Endothelial cell of umbilical vein (primary cell): ENCODE results near the gene DLEC1. TPM values are rescaled to one million over a fixed set of nuclear protein-coding genes. Genes with fewer than 3 reads are reported as not detected.

Source experiments
- BruUV-seq: library from RNA; stranded (reverse); fragments of 400-500 nt; replicated peaks from 2 replicates; lab custom pipeline; 2021; lab: Mats Ljungman, UMichigan
- CTCF ChIA-PET: fragments of 300-600, 350-600 bp; sonication (Branson Sonifier 250); formaldehyde crosslinking; loops from one replicate; lab custom pipeline; 2021; ENCODE audit warnings: antibody characterized with exemption, inconsistent platforms; lab: Charles Lee
- POLR2A ChIA-PET: fragments of 300-600, 350-600 bp; sonication (Branson Sonifier 250); formaldehyde crosslinking; loops from one replicate; lab custom pipeline; 2021; ENCODE audit warnings: antibody characterized with exemption, inconsistent platforms; lab: Charles Lee
- DNase-seq: peaks from one replicate; pipeline ENCODE4 v3.0.0-alpha.2; 2011; ENCODE audit warnings: low read depth, low spot score
- FAIRE-seq: peaks from 2 replicates; lab custom pipeline; 2011; peaks lifted over from hg19 to GRCh38; lab: Jason Lieb, UNC
- H2AFZ ChIP-seq: 2 replicates; pipeline ENCODE4 v1.6.0; 2012; ENCODE audit warnings: low read depth, low read length, control low read depth, inconsistent platforms
- H3K27ac ChIP-seq: 2 replicates; pipeline ENCODE4 v1.5.1; 2011; ENCODE audit warnings: low read depth, mild to moderate bottlenecking, control low read depth, low read length, moderate library complexity; ENCODE audit not compliant: insufficient read depth
- H3K27me3 ChIP-seq, 2 experiments: 2 replicates each; pipeline versions ENCODE4 v1.6.0 to v1.6.1; 2011; ENCODE audit warnings: low read length in 2 of 2, mixed read lengths in 1 of 2; ENCODE audit not compliant: control insufficient read depth in 2 of 2, insufficient read depth in 2 of 2
- H3K36me3 ChIP-seq, 2 experiments: 2 replicates in 1 of 2; 3 replicates in 1 of 2; pipeline ENCODE4 v1.5.1; 2011; ENCODE audit warnings: low read length in 2 of 2, mild to moderate bottlenecking in 1 of 2, moderate library complexity in 1 of 2; ENCODE audit not compliant: control insufficient read depth in 2 of 2, insufficient read depth in 2 of 2; ENCODE audit errors: extremely low read depth in 1 of 2
- H3K4me1 ChIP-seq: 3 replicates; pipeline ENCODE4 v1.5.1; 2011; ENCODE audit warnings: mild to moderate bottlenecking, low read length; ENCODE audit not compliant: control insufficient read depth, insufficient read depth; ENCODE audit errors: extremely low read depth
- H3K4me2 ChIP-seq: 2 replicates; pipeline ENCODE4 v1.6.1; 2011; ENCODE audit warnings: low read length, control low read depth, mixed read lengths; ENCODE audit not compliant: insufficient read depth
- H3K4me3 ChIP-seq, 3 experiments: fragments of 200-600 bp in 1 of 3; sonication (generic), shearing (Covaris generic) in 1 of 3; replicated peaks in 1 of 3; 2 replicates each; pipeline ENCODE4 v1.5.1; 2011 to 2016; ENCODE audit warnings: control low read depth in 3 of 3, low read length in 3 of 3, mild to moderate bottlenecking in 2 of 3, inconsistent platforms in 1 of 3, low read depth in 1 of 3, moderate library complexity in 1 of 3; ENCODE audit not compliant: insufficient read depth in 1 of 3
- H3K79me2 ChIP-seq: 2 replicates; pipeline ENCODE4 v1.6.0; 2012; ENCODE audit warnings: low read length, inconsistent platforms; ENCODE audit not compliant: control insufficient read depth, insufficient read depth
- H3K9ac ChIP-seq: replicated peaks from 2 replicates; pipeline ENCODE3; 2011; ENCODE audit warnings: low read length, control low read depth; ENCODE audit not compliant: insufficient read depth; ENCODE audit errors: extremely low read depth
- H3K9me1 ChIP-seq: replicated peaks from 3 replicates; pipeline ENCODE4 v1.6.0; 2011; ENCODE audit warnings: mild to moderate bottlenecking, low read length; ENCODE audit not compliant: control insufficient read depth, insufficient read depth; ENCODE audit errors: extremely low read depth
- H3K9me3 ChIP-seq: replicated peaks from 2 replicates; pipeline ENCODE4 v1.5.1; 2012; ENCODE audit warnings: low read length, inconsistent platforms; ENCODE audit not compliant: control insufficient read depth, insufficient read depth
- H4K20me1 ChIP-seq: replicated peaks from 2 replicates; pipeline ENCODE3; 2011; ENCODE audit warnings: mild to moderate bottlenecking, low read length; ENCODE audit not compliant: control insufficient read depth, insufficient read depth; ENCODE audit errors: extremely low read depth
- EZH2 ChIP-seq: IDR thresholded peaks from 2 replicates; pipeline ENCODE4 v1.6.1; 2012; ENCODE audit warnings: borderline replicate concordance, low read depth, mild to moderate bottlenecking, moderate library complexity, low read length, inconsistent platforms; ENCODE audit not compliant: severe bottlenecking
- FOS ChIP-seq: IDR thresholded peaks from 2 replicates; pipeline ENCODE4 v1.6.1; 2011; ENCODE audit warnings: mild to moderate bottlenecking, low read length, moderate library complexity, borderline replicate concordance; ENCODE audit not compliant: insufficient read depth
- GATA2 ChIP-seq: IDR thresholded peaks from 2 replicates; pipeline ENCODE4 v1.7.0; 2011; ENCODE audit warnings: low read depth, mild to moderate bottlenecking, moderate library complexity, mixed read lengths, low read length; ENCODE audit not compliant: insufficient read length, insufficient read depth
- POLR2A ChIP-seq: IDR thresholded peaks from 2 replicates; pipeline ENCODE4 v1.6.1; 2012; ENCODE audit warnings: low read depth, mild to moderate bottlenecking, control low read depth, low read length
- POLR2AphosphoS5 ChIP-seq: IDR thresholded peaks from 2 replicates; pipeline ENCODE4 v1.6.1; 2012; ENCODE audit warnings: low read depth, mild to moderate bottlenecking, control low read depth, low read length, moderate library complexity; ENCODE audit not compliant: insufficient read depth
- dilution Hi-C: fragments of 300-500 bp; cut with MboI; formaldehyde crosslinking; loops from one replicate; pipeline ENCODE4 v1.15.0; 2019; ENCODE audit warnings: low sequenced_read_pairs; ENCODE audit not compliant: extremely low pct_ligation_motif_present
- intact Hi-C: fragments of 100-400 bp; cut with micrococcal nuclease; formaldehyde crosslinking; loops from one replicate; pipeline ENCODE4 v1.10.0; 2022
- polyA plus RNA-seq, 4 experiments: library from polyadenylated mRNA; depleted of rRNA in 3 of 4; stranded (reverse) in 3 of 4; unstranded in 1 of 4; fragments of >200 nt; gene quantifications; 2 replicates each; pipeline versions ENCODE4 v1.2.1 to v1.2.3, GENCODE V29; 2011 to 2012; ENCODE audit warnings: missing spikeins in 1 of 4
- total RNA-seq: library from RNA; stranded (reverse); gene quantifications from 2 replicates; pipeline ENCODE4 v1.2.3, GENCODE V29; 2021
- TF ChIP-seq, protein P1 (sequence below), 2 donors: IDR thresholded peaks; 1 replicate in 1 of 2; 2 replicates in 1 of 2; pipeline ENCODE4 v1.5.1; 2011; ENCODE audit warnings: low read length in 2 of 2, mild to moderate bottlenecking in 2 of 2, moderate library complexity in 2 of 2, control low read depth in 1 of 2, inconsistent platforms in 1 of 2, low read depth in 1 of 2; ENCODE audit not compliant: insufficient read depth in 1 of 2; ENCODE audit errors: extremely low read depth in 1 of 2
- TF ChIP-seq, protein P2 (sequence below): IDR thresholded peaks from 2 replicates; pipeline ENCODE4 v1.6.1; 2011; ENCODE audit not compliant: insufficient read depth, insufficient read length

Gene DLEC1
- total and polyA plus RNA-seq, 2 donors (not counting 3 experiments of a cell fraction or from before 2014, with no cell fraction given) = not detected

DNA sequence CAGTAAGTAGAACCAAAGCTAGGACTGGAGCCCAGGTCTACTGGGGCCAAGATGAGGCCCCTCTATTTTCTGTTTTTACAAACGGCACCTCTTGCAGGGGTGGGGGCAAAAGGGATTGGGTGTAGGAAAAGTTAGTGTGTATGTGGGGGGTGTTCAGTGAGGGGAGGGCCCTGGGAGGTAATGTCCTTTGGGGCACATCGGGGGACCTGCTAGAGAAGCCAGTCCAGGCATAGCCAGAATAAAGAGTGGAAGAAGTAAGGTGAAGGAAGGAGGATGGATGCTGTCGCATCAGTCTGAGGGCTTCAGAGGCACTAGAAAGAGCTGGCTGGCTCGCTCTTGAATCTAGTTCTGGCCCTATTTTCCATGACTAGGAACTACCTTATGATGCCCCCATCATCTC lies 12.2 kb upstream of the DLEC1 start:
- FAIRE-seq (no peak), DNase-seq (no peak)
- no peaks in the 10 kb centered on the region for H3K9me1 ChIP-seq
- POLR2A ChIA-PET = no interaction called here
- no peak overlapping the region for H3K9ac ChIP-seq
- no peak overlapping the region for H3K4me3 ChIP-seq
- no peaks in the 10 kb centered on the region for H3K9me3 ChIP-seq
- dilution Hi-C loops (no loop called here), intact Hi-C loops (no loop called here)
- H3K36me3 ChIP-seq = no peaks in the 10 kb centered on the region
- no peak overlapping the region for H3K27ac ChIP-seq
- H2AFZ ChIP-seq = no peak overlapping the region
- no peaks in the 10 kb centered on the region for H4K20me1 ChIP-seq
- BruUV-seq = no TSS peak
- no peaks in the 10 kb centered on the region for H3K27me3 ChIP-seq
- H3K79me2 ChIP-seq = no peaks in the 10 kb centered on the region
- peaks cover 14% of the 10 kb centered on the region for H3K4me1 ChIP-seq
- TF ChIP-seq, protein P1, sequence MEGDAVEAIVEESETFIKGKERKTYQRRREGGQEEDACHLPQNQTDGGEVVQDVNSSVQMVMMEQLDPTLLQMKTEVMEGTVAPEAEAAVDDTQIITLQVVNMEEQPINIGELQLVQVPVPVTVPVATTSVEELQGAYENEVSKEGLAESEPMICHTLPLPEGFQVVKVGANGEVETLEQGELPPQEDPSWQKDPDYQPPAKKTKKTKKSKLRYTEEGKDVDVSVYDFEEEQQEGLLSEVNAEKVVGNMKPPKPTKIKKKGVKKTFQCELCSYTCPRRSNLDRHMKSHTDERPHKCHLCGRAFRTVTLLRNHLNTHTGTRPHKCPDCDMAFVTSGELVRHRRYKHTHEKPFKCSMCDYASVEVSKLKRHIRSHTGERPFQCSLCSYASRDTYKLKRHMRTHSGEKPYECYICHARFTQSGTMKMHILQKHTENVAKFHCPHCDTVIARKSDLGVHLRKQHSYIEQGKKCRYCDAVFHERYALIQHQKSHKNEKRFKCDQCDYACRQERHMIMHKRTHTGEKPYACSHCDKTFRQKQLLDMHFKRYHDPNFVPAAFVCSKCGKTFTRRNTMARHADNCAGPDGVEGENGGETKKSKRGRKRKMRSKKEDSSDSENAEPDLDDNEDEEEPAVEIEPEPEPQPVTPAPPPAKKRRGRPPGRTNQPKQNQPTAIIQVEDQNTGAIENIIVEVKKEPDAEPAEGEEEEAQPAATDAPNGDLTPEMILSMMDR (IDR thresholded peaks at IDR 0.05; ENCODE audit: extremely low read depth in 1 of 2, insufficient read depth in 1 of 2, low read depth in 1 of 2, low read length in 2 of 2) = no peak
- TF ChIP-seq POLR2A (no peak), POLR2AphosphoS5 (no peak), GATA2 (no peak), EZH2 (no peak), FOS (no peak)
- TF ChIP-seq, protein P2, sequence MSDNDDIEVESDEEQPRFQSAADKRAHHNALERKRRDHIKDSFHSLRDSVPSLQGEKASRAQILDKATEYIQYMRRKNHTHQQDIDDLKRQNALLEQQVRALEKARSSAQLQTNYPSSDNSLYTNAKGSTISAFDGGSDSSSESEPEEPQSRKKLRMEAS = no peak
- CTCF ChIA-PET = interaction anchor here (1.4 kb wide), 1 partner anchor 172 kb away, joined by 3 read pairs; no protein-coding TSS in a partner anchor
- no peak overlapping the region for H3K4me2 ChIP-seq
